ENCODE results near the gene PPARD.

PPARD gene

DNA sequence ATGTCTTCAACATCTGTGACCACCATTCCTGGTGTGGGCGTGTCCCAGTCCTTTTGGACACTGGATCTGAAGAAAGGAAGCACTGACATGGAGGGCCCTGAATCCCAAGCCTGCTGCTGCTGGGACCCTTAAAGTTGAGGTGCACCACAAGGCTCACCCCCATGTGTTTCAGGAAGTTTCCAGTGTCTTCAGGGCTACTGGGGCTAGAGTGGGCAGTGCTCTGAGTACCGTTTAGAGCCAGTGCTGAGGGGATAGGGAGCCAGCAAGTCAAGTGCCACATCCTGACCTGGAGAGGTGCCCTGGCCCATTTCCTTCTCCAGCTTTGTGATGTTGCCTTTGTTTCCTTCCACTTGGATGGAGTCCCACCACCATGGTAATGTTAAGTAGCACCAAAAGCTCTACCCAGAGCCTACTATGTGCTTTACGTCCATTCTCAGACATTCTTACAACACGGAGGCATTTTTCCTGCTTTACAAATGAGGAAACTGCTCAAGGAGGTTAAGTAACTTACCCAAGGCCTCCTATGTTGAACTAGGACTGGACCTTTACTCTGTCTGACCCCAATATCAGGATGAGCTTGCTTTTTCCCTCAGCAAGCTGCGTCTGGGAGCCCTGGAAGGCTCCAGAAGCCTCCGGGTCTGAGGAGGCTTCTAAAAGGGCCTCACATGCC, 45.3 kb upstream of the PPARD start:
- peak overlapping the region; percentile 93 for H3K27ac ChIP-seq
- CTCF ChIA-PET, result interaction anchor here (0.5 to 3.3 kb wide), 19 partner anchors 20 to 763 kb away, joined by 3 to 18 read pairs (median 3); partner anchors contain the start of genes ARMC12, FANCE and PPARD
- no peak for DNase-seq (ENCODE audit: low spot score)
- TF ChIP-seq, protein P1, sequence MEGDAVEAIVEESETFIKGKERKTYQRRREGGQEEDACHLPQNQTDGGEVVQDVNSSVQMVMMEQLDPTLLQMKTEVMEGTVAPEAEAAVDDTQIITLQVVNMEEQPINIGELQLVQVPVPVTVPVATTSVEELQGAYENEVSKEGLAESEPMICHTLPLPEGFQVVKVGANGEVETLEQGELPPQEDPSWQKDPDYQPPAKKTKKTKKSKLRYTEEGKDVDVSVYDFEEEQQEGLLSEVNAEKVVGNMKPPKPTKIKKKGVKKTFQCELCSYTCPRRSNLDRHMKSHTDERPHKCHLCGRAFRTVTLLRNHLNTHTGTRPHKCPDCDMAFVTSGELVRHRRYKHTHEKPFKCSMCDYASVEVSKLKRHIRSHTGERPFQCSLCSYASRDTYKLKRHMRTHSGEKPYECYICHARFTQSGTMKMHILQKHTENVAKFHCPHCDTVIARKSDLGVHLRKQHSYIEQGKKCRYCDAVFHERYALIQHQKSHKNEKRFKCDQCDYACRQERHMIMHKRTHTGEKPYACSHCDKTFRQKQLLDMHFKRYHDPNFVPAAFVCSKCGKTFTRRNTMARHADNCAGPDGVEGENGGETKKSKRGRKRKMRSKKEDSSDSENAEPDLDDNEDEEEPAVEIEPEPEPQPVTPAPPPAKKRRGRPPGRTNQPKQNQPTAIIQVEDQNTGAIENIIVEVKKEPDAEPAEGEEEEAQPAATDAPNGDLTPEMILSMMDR (conservative IDR thresholded peaks at IDR 0.05; ENCODE audit: low read depth), result no peak
- POLR2A ChIA-PET (ENCODE audit: low non-redundant PET), result no interaction called here

DNA sequence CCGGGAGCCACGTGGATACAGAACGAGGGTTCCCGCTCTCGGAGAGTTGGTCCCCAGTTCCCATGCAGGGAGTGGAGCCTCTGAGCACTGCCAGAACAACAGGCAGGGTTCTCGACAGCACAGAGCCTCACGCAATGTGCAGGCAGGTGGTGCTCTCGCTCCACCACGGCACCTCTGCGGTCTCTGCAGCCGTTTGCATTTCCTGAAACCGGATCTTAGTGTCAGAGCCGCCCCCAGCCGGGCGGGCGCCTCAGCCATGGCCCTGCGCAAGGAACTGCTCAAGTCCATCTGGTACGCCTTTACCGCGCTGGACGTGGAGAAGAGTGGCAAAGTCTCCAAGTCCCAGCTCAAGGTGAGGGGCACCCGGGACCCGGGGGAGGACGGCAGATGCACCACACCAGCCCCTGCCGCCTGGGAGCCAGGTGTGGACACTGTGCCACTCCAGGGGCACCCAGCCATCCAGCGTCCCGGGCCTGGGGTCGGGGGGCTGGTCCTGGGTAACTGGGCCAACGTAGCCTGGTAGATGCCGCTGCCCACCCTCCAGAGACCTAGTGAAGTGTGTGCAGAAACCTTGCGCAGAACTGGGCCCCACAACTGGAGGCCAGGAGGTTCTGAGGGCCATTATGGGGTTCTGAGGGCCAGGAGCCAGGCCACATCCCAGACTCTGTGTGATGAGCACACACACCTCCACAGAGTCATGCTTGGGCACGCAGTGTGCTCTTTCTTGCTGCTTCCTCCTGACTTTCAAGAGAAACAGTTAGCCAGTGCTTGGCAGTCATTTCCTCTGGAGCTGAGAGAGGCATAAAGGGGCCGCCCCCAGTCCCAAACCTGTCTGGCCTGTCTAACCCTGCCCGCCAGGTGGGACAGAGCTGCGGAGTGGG, 44.5 kb upstream of the PPARD start, which contains the start of gene DEF6:
Gene DEF6, plus strand, starts transcription at position 218 of the 881 bp plus-strand sequence. Its CDS starts 39 bp downstream, at position 257.
- peak within 1 kb of the TSS; percentile 93 for H3K27ac ChIP-seq
- ChIA-PET CTCF (interaction anchor here (0.5 to 3.3 kb wide), 22 partner anchors 12 to 577 kb away, joined by 3 to 18 read pairs (median 3); partner anchors contain the start of genes ARMC12, PPARD and RPL10A), POLR2A (ENCODE audit: low non-redundant PET) (no interaction called here)
- TF ChIP-seq, protein P1 (conservative IDR thresholded peaks at IDR 0.05; ENCODE audit: low read depth), result peak; percentile 93
- DNase-seq (ENCODE audit: low spot score), result peak; percentile 95

DNA sequence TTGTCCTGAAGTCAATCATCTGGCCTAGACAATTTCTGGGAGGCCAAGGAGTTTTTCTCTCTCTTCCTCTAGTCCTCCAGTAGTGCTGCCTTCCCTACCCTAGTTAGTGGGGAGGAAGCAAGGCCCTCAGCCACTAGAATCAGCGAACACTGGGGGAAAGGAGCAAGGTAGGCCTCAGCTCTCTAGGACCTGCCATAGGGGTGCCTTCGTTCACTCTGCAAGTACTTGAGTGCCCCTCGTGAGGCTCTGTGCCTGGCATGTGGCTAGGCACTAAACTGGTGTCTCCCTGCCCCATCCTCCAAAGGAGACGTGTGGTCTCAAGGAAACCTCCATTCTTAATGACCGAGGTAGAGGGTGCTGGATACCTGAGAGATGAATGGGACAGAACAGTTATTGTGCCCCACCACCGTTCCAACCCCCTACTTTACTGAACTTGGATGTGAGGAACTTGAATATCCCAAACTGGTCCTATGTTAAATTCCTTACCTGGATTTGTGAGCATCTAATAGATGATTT, 43.7 kb upstream of the PPARD start:
- POLR2A ChIA-PET (ENCODE audit: low non-redundant PET), result no interaction called here
- CTCF ChIA-PET, result interaction anchor here (0.6 to 3.3 kb wide), 8 partner anchors 25 to 578 kb away, joined by 3 to 18 read pairs (median 5); partner anchors contain the start of genes PPARD and RPL10A
- H3K27ac ChIP-seq, result peak overlapping the region; percentile 93
- DNase-seq (ENCODE audit: low spot score), result no peak
- TF ChIP-seq, protein P1 (conservative IDR thresholded peaks at IDR 0.05; ENCODE audit: low read depth), result no peak

DNA sequence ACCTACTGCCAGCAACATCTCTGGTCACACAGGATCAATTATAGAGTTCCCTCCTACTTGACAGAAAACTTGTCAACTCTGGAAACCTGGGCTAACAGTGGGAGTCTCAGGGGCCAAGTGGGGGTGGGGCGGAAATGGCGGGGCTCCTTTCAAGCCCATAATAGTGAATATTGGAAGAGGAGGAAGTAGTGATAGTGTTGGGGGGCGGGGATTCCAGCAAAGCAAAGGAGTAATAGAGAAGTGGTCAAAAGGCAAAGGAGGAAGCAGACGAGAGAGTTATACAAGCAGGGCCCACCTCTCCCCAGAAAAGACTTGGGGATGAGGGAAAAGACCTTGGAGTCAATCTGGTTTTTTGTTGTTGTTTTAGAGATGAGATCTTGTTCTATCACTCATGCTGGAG, 42.7 kb upstream of the PPARD start:
- POLR2A ChIA-PET (ENCODE audit: low non-redundant PET), result interaction anchor here (0.6 kb wide), 1 partner anchor 26 kb away, joined by 4 read pairs; no protein-coding TSS in a partner anchor
- TF ChIP-seq, protein P1 (conservative IDR thresholded peaks at IDR 0.05; ENCODE audit: low read depth), result no peak
- DNase-seq (ENCODE audit: low spot score), result no peak
- CTCF ChIA-PET, result interaction anchor here (0.7 kb wide), 1 partner anchor 136 kb away, joined by 3 read pairs; no protein-coding TSS in a partner anchor
- no peak overlapping the region; the same call in 1 of the 2 replicates for H3K27ac ChIP-seq

DNA sequence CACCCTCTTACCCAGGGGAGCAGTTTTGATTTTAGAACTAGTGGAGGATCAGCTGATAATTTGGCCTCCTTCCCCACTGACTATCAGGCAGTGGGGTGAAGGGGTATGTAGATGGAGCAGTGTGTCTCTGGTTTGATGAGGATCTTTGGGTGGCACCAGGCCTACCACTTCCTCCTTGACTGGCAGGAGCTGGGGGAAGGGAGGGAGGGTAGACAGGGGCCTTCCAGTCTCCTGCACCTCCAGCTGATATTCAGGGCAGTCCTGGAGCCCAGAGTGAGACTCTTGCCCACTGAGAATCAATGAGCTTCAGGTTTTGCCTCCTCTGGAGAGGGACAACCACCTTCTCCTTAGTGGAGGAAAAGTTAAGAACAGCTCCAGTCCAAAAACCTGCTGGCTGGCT, 41.5 kb upstream of the PPARD start:
- ChIA-PET POLR2A (ENCODE audit: low non-redundant PET) (no interaction called here), CTCF (interaction anchor here (1.3 kb wide), 1 partner anchor 41 kb away, joined by 6 read pairs; the partner anchor contains the start of gene PPARD)
- DNase-seq (ENCODE audit: low spot score), result no peak
- peak overlapping the region; percentile 44 for H3K27ac ChIP-seq
- TF ChIP-seq, protein P1 (conservative IDR thresholded peaks at IDR 0.05; ENCODE audit: low read depth), result no peak
